ENCODE measurements around the gene TLR6.

- TF ChIP-seq CTCF (IDR thresholded peaks at IDR 0.05) (no peak), POLR2A (IDR thresholded peaks at IDR 0.05) (no peak), POLR2AphosphoS5 (IDR thresholded peaks at IDR 0.05; ENCODE audit: insufficient read depth in 1 of 2, low read depth in 1 of 2) (no peak)
Observed at GRCh38 chr4:38876636-38877035, 20.0 kb upstream of the TLR6 start.
